Stimulated activated CD8-positive, alpha-beta memory T cell treated with anti-CD3 and anti-CD28 coated beads, Interleukin-7, amount 100 ng/mL, for 24 hours (primary cell): ENCODE results near the gene PPP1R1C.
"Not testable (repeated sequence)": the region's sequence is repeated elsewhere in the genome, so short reads cannot be mapped to it uniquely, and the experiment has no call there.

ENCODE experiments used
- DNase-seq: peaks from one replicate; pipeline ENCODE4 v3.0.0-alpha.2; 2020; ENCODE audit warnings: low read depth

Gene PPP1R1C, protein sequence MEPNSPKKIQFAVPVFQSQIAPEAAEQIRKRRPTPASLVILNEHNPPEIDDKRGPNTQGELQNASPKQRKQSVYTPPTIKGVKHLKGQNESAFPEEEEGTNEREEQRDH

DNA sequence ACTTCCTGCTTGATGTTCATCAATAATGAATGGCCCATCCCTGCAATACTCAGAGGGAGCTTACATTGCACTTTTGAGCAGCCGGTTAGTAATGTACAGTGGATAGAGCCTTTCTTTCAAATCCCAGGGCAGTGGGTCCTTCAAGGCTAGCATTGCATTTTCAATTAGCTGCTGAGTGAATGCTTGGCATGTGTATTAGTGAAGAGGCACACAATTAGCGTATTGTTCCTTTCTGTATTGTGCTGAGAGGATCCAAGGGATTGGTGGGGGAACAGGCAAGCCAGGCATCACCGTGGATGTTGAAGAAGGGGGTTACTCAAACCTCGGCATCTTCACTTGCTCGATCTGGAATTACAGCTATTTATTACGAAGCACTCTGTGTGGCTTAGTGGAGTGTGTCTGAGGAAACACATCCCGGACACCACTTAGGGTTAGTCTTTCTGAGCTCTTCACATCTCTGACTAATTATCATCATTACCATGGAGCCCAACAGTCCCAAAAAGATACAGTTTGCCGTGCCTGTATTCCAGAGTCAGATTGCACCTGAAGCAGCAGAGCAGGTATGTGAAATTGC, at the start of gene PPP1R1C:
TSS of gene PPP1R1C (plus strand) at position 222 of the 574 bp plus-strand sequence. CDS start at position 480, 258 bp downstream.
- DNase-seq, result no peak

DNA sequence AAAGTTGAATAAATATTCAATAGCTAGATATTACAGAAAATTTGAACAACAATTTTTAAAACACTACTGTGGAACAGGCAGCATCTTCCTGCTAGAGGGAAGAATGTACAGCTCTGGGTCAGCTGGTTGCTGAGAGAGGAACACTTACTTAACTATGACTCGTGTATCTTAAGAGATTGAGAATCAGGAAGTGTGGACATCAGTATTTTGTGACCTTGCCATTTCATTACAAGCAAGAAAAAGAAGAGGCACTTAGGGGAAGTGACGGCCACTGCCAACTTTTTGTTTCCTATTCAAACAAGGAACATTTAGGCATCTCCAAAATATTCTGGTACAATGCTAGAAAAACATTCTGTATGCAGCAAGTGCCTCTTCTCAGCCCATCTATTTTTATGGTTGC, 48.2 kb upstream of the PPP1R1C start:
- DNase-seq, result no peak

DNA sequence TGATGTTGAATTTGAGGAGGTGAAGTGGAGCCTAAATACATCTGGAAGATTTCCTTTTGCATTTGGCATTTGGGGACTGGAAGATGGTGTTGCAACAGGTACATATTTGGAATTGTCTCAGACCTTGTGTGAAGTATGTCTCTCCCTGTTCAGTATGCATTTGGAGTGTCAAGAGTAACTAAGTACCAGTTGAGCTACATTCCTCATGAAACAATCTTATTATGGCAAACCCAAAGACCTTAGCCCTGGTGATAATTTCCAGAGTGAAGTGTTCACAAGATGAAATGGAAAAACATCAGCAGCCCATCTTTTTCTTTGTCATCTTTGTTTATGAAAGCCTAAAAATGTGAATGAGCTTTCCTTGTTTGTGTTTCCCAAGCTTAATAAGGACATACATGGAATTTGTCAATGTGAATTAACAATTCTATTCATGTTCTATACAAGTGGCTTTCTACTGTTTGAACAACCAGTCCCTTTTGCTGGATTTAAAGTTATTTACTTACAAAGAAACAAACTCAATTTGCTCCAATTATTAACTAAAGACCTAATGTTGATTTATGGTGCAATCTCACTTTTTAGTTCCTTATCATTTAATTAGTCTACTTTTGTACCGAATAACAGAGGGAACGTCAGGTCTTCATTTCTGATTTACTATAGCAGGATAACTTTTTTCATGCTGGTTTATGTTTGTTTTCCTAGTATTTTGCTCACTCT, 42.1 kb upstream of the PPP1R1C start:
- DNase-seq, result no peak

DNA sequence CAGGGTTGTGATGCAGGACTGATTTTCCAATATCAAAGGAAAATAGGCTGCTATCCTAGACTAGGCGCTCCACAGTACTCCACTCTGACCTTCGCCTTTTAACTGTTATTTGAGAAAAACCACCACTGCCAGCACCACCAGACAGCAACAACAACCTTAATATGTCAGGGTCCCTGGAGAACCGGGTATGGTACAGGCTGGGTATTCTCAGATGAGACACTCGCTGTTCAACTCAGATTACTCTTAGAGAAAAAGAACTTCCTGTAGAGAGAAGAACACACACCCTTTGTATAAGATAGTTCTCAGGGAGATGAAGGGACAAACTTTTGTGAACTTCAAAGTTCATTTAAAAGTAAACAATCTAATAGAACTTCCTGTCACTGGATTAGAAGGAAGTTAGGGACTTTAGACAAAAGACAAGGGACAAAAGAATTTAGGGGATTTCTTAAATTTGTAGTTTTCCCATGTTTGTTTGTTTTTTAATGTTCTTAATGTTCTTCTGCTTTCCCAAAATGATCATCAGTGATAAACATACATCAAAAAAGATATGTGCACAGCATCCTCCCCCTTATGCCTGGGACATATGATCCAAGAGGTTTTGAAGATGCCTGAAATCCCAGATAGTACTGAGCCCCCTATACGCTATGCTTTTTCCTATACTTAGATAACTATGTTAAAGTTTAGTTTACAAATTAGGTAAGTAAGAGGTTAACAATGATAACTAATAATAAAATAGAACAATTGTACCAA, 41.3 kb upstream of the PPP1R1C start:
- DNase-seq, result no peak

DNA sequence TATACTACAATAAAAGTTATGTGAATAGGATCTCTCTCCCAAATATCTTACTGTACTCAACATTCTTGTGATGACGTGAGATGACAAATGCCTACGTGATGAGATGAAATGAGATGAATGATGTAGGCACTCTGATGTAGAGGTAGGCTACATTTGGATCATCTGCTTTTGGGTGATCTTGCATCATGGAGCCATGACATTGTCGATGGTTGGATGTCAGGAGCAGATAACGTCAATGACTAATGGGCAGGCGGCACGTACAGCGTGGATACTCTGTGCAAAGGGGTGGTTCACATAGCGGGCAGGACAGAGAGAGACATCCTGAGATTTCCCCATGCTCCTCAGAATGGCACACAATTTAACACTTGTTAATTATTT, 40.8 kb upstream of the PPP1R1C start:
- DNase-seq, result no peak

DNA sequence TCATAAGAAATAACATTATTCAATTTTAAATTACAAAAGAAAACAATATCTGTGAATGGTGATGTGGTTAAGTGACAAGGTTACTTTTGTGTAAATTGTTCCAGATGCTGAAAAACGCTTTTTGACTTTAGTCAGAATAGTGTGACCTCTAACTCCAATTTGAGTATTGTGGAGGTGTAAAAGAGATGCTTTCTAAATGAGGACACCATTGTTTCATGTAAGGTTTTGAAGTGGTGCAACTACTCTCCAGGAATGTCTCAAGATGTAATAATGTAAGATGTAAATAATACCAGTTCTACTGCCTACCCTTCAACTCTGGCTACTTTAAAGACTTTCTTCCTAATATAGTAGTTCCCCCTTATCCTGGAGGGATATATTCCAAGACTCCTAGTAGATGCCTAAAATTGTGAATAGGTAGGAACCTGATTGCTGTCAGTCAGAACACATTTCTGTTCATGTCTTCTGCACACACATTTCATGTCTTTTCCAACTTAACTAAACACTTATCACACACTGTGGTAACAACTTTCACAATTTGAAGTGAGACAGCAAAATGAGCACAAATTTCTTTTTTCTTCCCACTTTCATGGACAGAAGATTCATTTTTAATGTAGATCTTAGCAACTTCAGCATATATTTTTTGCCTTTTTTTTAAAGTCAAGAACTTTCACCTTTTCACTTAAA, 39.1 kb upstream of the PPP1R1C start:
- DNase-seq, result no peak

DNA sequence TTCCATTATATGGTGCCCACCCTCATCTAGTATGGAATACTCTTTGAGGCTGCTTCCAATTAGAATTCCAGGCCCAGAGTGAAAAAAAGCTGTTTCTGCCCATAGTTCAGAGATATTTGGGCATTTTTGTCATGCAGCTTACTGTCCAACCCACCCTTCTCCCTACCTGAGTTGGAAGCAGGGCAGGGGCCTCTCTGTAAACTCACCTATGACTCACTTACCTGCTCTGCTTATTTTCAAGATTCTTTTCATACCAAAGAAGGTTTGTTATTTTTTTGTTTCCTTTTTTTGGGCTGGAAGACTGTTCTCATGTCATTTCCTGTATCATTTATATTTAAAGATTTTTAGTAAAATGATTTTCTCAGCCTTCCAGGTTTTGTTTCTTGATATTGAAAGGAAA, 38.4 kb upstream of the PPP1R1C start:
- no peak for DNase-seq

DNA sequence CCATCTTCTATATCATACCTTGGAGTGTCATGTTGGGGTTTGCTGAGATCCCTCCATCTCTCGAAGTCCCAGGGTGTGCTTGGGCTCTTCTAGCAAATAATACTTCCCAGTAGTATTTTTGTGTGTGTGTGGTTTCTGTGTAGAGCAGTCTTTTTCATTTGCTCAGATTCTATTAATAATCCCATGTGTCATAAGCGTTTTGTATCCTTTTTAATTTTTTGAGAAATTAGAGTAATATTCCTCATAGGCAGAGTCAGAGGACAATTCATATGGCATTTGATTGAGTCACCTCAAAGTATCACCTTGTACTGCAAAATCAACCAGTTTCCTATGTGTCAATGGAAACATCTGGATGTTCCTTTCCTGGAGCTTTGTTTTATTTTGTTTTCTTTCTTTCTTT, 37.4 kb upstream of the PPP1R1C start:
- DNase-seq, result no peak

DNA sequence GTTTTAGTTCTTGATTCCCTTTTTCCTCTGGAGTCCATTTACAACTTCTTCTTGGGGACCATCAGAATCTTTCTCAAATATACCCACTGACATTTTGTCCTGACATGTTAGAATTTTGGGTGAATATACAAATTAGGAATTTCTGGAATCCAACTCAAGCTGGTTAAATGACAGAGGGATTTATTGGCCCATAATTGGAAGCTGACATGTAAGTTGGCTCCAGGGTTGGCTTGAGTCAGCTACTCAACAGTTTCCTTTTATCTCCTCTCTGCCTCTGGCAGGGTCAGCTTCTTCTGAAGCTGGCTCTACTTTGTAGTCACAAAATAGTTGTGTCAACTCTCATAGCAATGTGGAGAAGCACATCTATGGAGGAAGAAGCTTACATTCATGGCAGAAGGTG, 36.6 kb upstream of the PPP1R1C start:
- no peak for DNase-seq

DNA sequence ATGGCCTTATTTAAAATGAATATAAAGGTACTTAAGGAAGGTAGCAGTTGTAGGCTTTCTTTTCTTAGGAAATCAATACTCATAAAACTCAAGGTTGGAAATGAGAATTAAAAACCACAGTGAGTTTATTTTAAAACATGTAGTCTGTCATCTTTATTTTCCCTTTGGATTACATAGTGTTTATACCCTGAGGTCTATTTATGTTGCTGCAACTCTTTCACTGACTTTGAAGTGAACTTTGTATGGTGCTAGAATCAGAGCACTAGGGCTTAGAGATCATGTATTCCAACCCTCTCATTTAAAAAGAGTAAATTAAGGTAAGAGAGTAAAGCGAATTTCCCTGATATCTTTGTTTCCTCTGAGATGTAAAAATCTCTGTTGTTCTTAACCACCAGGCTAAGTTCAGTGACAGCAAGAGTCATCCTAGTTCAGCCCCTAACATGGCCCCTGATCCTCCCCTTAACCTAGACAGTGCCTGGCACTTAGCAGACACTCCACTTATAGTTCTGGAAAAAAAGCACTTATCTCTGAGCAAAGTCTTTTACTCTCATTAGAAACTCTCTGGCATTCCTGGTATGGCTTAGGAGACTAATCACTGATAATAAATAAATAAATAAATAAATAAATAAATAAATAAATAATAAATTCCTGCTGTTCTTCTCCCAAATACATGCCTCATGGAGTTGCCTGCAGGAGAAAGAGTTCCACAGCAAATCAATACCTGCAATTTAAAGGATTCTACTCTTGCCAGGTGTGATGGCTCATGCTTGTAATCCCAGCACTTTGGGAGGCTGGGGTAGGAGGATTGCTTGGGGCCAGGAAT, 33.0 kb upstream of the PPP1R1C start:
- DNase-seq, result no peak

DNA sequence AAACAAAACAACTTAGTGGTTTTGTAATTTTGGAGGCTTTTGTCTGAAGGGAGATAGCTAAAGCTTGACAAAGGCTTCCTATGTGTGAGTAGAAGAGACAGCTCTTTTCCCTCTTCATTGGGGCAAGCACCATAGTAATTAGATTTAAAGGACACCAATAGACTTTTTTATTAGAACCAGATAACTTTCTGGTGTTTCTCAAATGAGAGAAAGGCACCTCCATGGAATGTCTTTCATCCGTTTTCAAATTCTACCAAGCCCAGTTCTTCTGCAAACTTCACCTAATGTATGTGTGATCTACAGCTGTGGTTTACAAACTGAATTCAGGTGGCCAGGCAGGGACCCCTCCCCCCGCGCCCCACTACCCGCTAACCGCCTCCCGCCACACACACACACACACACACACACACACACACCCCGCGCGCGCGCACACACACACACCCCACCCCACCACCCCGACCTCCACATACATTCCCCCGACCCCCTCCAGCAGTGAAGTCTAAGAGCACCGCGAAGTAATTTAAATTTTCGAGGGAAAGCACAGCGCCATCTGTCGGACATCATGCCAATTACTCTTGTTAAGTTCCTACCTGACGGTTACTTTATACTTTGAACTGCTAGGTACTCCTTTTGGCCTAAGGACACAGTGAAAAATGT, 31.6 kb upstream of the PPP1R1C start:
- DNase-seq, result peak; percentile 25

DNA sequence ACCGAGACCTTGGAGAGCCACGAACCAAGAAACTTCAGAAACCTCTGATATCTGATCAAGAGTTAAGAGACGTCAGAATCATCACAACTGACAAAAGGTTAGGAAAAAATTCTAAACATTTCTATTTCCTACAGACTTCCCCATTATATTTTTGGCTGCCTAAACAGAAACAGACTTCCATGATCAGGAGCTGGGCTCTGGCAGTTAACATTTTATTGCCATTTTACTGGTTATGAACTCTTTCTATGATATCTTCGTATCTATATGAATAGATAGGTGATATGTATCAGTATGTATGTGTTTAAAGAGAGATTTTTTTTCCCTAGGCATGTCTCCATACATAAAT, 31.1 kb upstream of the PPP1R1C start:
- DNase-seq, result no peak

DNA sequence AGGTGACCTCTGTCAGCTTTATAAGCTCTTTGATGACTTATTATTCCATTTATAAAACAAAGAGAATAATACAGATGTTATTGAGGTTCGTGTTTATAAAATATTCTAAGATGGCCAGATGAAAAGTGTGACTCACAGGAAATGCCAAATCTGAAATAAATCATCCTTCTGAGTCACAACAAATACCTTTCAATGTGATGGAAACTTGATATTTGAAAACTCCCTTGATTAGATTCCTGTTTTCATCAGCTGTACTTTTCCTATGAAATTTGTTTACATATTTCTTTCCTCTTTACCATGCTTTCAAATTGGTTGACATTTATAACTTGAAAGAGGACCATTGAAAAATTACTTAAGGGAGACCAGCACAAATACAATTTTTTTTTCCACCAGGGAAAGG, 30.6 kb upstream of the PPP1R1C start:
- DNase-seq, result no peak

DNA sequence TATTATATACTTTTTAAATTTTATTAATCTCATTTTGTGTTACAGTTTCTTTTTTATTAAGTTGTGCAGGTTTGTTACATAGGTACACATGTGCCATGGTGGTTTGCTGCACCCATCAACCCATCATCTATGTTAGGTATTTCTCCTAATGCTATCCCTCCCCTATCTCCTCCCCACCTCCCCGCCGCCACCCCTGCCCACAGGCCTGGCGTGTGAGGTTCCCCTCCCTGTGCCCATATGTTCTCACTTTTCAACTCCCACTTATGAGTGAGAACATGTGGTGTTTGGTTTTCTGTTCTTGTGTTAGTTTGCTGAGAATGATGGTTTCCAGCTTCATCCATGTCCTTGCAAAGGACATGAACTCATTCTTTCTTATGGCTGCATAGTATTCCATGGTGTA, 29.8 kb upstream of the PPP1R1C start:
- not testable (repeated sequence) for DNase-seq

DNA sequence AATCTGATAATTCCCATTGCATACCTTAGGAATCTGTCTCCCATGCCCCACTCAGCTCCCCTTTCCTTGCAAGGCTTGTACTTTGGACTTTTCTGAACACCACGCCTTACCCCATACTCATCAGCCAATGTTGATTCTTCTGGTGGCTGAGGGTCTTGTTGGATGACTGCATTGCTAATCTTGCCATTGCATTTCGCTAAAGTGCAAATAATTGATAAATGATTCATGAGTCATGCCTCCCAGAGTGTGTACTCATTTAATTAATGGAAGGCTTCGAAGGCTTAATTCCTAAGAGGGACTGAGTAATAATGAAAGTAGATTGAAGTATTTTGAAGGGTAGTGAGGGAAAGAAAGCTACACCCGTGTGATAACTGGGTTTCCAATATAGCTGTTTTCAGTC, 28.0 kb upstream of the PPP1R1C start:
- no peak for DNase-seq

DNA sequence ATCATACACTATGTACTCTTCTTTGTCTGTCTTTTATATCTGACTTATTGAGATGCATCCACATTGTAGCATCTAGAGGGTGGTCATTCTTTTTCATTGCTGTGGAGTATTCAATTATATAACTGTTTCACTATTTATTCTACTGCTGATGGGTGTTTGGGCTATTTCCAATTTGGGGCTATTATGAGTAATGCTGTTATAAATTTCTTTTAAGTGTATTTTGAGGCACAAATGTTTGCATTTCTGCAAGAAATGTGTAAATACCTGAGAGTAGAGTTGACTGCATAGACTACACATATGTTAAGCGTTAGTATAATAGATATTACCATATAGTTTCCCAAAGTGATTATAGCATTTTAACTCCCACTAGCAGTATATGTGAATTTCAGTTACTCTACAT, 26.9 kb upstream of the PPP1R1C start:
- no peak for DNase-seq

DNA sequence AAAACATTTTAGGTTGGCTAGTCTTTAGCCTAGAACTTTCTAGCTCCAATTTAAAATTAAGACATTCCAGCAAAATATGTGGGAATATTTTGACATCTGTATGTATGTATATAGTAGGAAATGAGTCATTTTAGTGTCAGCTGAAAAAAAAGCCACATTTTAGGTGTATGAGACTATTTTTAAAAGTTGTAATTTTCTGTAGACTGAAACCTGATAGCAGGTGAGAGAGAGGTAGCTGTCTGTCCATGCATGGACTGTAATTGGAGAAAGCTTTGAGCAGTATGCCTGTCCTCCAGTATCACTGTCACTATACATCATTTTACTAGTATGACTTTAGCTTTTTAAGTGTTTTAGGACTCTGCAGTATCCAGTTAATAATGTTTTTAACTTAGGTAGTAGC, 26.1 kb upstream of the PPP1R1C start:
- no peak for DNase-seq

DNA sequence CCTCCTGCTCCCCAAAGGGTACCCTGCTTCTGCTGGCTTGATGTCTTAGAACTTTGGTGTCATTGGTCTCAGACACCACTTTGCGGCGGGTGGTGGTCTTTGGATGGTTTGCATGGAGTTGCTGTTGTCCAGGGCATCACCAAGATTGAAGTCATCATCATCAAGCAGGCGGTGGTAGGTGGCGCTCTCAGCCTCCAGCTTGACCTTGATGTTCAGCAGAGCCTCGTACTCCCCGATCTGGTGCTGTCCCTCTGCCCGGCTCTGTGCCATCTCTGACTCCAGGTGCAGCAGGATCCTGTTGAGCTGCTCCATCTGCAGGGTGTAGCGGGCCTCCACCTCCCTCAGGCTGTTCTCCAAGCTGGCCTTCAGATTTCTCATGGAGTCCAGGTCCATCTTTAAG, 24.5 kb upstream of the PPP1R1C start:
- DNase-seq, result not testable (repeated sequence)

DNA sequence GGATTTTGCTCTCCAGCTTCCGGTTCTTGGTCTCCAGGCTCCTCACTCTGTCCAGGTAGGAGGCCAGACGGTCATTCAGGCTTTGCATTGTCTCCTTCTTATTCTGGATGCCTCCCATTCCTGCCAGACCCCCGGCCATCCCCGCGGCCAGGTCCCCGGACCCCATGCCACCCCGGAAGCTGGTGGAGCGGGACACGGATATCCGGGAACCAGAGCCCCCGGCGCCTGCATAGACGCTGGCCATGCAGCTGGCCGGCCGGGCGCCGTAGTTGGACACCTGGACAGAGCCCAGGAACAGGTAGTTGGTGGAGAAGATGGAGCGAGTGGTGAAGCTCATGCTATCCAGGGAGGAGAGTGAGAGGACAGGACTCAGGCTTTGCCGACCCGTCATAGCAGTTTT, 23.5 kb upstream of the PPP1R1C start:
- no peak for DNase-seq

DNA sequence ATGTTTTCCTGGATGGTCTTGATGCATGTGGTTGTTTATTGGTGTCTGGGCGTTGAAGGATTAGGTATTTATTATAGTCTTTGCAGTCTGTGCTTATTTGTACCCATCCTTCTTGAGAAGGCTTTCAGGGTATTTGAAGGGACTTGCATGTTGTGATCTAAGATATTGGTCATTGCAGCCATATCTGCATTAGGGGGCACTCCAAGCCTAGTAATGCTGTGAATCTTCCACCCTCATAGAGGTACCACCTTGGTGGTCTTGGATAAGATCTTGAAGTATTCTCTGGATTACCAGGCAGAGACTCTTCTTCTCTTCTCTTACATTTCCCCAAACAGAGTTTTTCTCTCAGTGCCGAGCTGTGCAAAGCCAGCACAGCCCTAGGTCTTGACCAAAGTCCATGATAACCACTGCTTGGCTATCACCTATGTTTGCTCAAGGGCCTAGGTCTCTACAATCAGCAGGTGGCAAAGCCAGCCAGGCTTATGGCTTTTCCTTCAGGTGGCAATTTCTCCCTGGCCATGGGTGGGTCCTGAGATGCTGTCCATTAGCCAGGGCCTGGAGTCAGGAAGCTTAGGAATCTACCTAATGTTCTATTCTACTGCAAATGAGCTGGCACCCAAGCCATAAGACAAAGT, 15.4 kb upstream of the PPP1R1C start:
- no peak for DNase-seq

DNA sequence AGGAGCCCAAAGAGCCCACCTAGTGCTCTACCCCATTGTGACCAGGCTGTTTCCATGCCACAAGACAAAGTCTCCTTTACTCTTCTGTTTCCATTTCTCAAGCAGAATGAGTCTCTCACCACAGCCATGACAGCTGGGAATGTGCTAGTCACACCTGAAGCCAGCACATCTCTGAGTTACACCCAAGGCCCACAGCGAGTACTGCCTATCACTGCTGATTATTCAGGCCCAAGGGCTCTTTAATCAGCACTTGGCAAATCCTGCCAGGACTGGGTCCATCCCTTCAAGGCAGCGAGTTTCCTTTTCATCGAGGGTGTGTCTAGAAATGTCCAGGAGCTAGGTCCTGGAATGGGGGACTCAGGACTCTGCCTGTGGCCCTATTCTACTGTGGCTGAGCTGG, 14.6 kb upstream of the PPP1R1C start:
- no peak for DNase-seq
